Astrocyte (in vitro differentiated cells and primary cell): ENCODE results near the gene WDSUB1. TPM values are rescaled to one million over a fixed set of nuclear protein-coding genes. Genes with fewer than 3 reads are reported as not detected.

Experiments used
- DNase-seq: peaks from one replicate; pipeline ENCODE4 v3.0.0-alpha.2; 2010; ENCODE audit warnings: low read depth
- FAIRE-seq: peaks from 2 replicates; lab custom pipeline; 2011; peaks lifted over from hg19 to GRCh38; lab: Jason Lieb, UNC
- H2AFZ ChIP-seq: 2 replicates; pipeline ENCODE4 v1.6.0; 2012; ENCODE audit warnings: low read depth, low read length, inconsistent platforms
- H3K27ac ChIP-seq: 2 replicates; pipeline ENCODE4 v1.5.1; 2011; ENCODE audit warnings: low read depth, low read length, inconsistent platforms
- H3K27me3 ChIP-seq: 2 replicates; pipeline ENCODE4 v1.6.0; 2011; ENCODE audit warnings: low read length, inconsistent platforms; ENCODE audit not compliant: insufficient read depth
- H3K36me3 ChIP-seq: 2 replicates; pipeline ENCODE4 v1.5.1; 2011; ENCODE audit warnings: low read length, inconsistent platforms; ENCODE audit not compliant: insufficient read depth
- H3K4me1 ChIP-seq: 2 replicates; pipeline ENCODE4 v1.5.1; 2011; ENCODE audit warnings: low read length, inconsistent platforms; ENCODE audit not compliant: insufficient read depth
- H3K4me2 ChIP-seq: 2 replicates; pipeline ENCODE4 v1.6.0; 2012; ENCODE audit warnings: low read length, inconsistent platforms
- H3K4me3 ChIP-seq: 2 replicates; pipeline ENCODE4 v1.5.1; 2011; ENCODE audit warnings: low read depth, mild to moderate bottlenecking, low read length, inconsistent platforms; ENCODE audit not compliant: insufficient read depth
- H3K79me2 ChIP-seq: 2 replicates; pipeline ENCODE4 v1.6.0; 2012; ENCODE audit warnings: mild to moderate bottlenecking, low read length, inconsistent platforms; ENCODE audit not compliant: insufficient read depth
- H3K9ac ChIP-seq: 2 replicates; pipeline ENCODE4 v1.6.0; 2012; ENCODE audit warnings: mild to moderate bottlenecking, low read length, inconsistent platforms
- H3K9me3 ChIP-seq: 2 replicates; pipeline ENCODE4 v1.5.1; 2012; ENCODE audit warnings: low read depth, mild to moderate bottlenecking, low read length, inconsistent platforms; ENCODE audit not compliant: insufficient read depth
- H4K20me1 ChIP-seq: 2 replicates; pipeline ENCODE4 v1.6.0; 2012; ENCODE audit warnings: low read length, inconsistent platforms; ENCODE audit not compliant: insufficient read depth
- H3K27ac Mint-ChIP-seq: one replicate; pipeline ENCODE4 v1.8.0; 2021; ENCODE audit warnings: mild to moderate bottlenecking, mixed read lengths; ENCODE audit not compliant: unreplicated experiment
- H3K27me3 Mint-ChIP-seq: one replicate; pipeline ENCODE4 v1.8.0; 2021; ENCODE audit warnings: low read depth, mixed read lengths; ENCODE audit not compliant: unreplicated experiment
- H3K36me3 Mint-ChIP-seq: one replicate; pipeline ENCODE4 v1.8.0; 2021; ENCODE audit warnings: low read depth, mixed read lengths; ENCODE audit not compliant: unreplicated experiment
- H3K4me1 Mint-ChIP-seq: one replicate; pipeline ENCODE4 v1.8.0; 2021; ENCODE audit warnings: low read depth, mixed read lengths; ENCODE audit not compliant: unreplicated experiment
- H3K4me3 Mint-ChIP-seq: one replicate; pipeline ENCODE4 v1.8.0; 2021; ENCODE audit warnings: mild to moderate bottlenecking, moderate library complexity, mixed read lengths; ENCODE audit not compliant: unreplicated experiment
- H3K9me3 Mint-ChIP-seq: one replicate; pipeline ENCODE4 v1.8.0; 2021; ENCODE audit warnings: mild to moderate bottlenecking, mixed read lengths; ENCODE audit not compliant: unreplicated experiment
- CTCF ChIP-seq: IDR thresholded peaks from 2 replicates; pipeline ENCODE4 v1.5.1; 2011; ENCODE audit warnings: low read depth, mild to moderate bottlenecking, inconsistent platforms, low read length, moderate library complexity; ENCODE audit not compliant: insufficient read depth
- EZH2 ChIP-seq: IDR thresholded peaks from 2 replicates; pipeline ENCODE4 v1.6.1; 2012; ENCODE audit warnings: mild to moderate bottlenecking, low read length, inconsistent platforms; ENCODE audit not compliant: insufficient read depth
- total RNA-seq: library from RNA; stranded (reverse); gene quantifications from 2 replicates; pipeline ENCODE4 v1.2.1, GENCODE V29; 2021

The WDSUB1 gene
- total RNA-seq, 1 donor from 2014 or later = 5.4 TPM

- no peak overlapping the region for H3K9ac ChIP-seq
- H3K36me3 Mint-ChIP-seq = peaks cover 53% of the 10 kb centered on the region
- no peaks in the 10 kb centered on the region for H3K27me3 ChIP-seq
- H4K20me1 ChIP-seq = no peaks in the 10 kb centered on the region
- FAIRE-seq (no peak), DNase-seq (no peak)
- no peaks in the 10 kb centered on the region for H3K79me2 ChIP-seq
- TF ChIP-seq CTCF (no peak), EZH2 (no peak)
- H3K4me3 ChIP-seq = no peak overlapping the region
- H3K27ac ChIP-seq = no peak overlapping the region
- H3K36me3 ChIP-seq = peaks cover 5% of the 10 kb centered on the region
- H3K27me3 Mint-ChIP-seq = no peaks in the 10 kb centered on the region
- H3K4me1 Mint-ChIP-seq = peaks cover 5% of the 10 kb centered on the region
- H3K9me3 ChIP-seq = no peaks in the 10 kb centered on the region
- peak overlapping the region; percentile 66 for H3K27ac Mint-ChIP-seq
- H3K4me2 ChIP-seq = no peak overlapping the region
- no peaks in the 10 kb centered on the region for H3K9me3 Mint-ChIP-seq
- H3K4me1 ChIP-seq = peaks cover 12% of the 10 kb centered on the region
- H3K4me3 Mint-ChIP-seq = no peak overlapping the region
- H2AFZ ChIP-seq = no peak overlapping the region
Observed at GRCh38 chr2:159225025-159226016, 61.2 kb downstream of the WDSUB1 start.

- H3K79me2 ChIP-seq = no peaks in the 10 kb centered on the region
- Mint-ChIP-seq H3K4me1 (peaks cover 5% of the 10 kb centered on the region), H3K27ac (peak overlapping the region; percentile 31), H3K36me3 (peaks cover 49% of the 10 kb centered on the region), H3K27me3 (no peaks in the 10 kb centered on the region), H3K9me3 (no peaks in the 10 kb centered on the region), H3K4me3 (no peak overlapping the region)
- no peaks in the 10 kb centered on the region for H3K9me3 ChIP-seq
- H3K36me3 ChIP-seq = peaks cover 8% of the 10 kb centered on the region
- no peak for FAIRE-seq
- no peak overlapping the region for H3K4me3 ChIP-seq
- no peak overlapping the region for H3K9ac ChIP-seq
- H3K27ac ChIP-seq = no peak overlapping the region
- no peak overlapping the region for H3K4me2 ChIP-seq
- H3K27me3 ChIP-seq = no peaks in the 10 kb centered on the region
- no peak for DNase-seq
- H4K20me1 ChIP-seq = no peaks in the 10 kb centered on the region
- TF ChIP-seq CTCF (no peak), EZH2 (no peak)
- no peak overlapping the region for H2AFZ ChIP-seq
- peaks cover 12% of the 10 kb centered on the region for H3K4me1 ChIP-seq
Observed at GRCh38 chr2:159224061-159224813, 62.3 kb downstream of the WDSUB1 start.
